ENCODE results near the gene AUNIP.

AUNIP gene

GRCh38 chr1:25806418-25806817, 52.8 kb downstream of the AUNIP start:
- DNase-seq: no peak

GRCh38 chr1:25805863-25806225, 53.4 kb downstream of the AUNIP start:
- no peak for DNase-seq

GRCh38 chr1:25804964-25805862, 54.0 kb downstream of the AUNIP start:
- no peak for DNase-seq

DNA sequence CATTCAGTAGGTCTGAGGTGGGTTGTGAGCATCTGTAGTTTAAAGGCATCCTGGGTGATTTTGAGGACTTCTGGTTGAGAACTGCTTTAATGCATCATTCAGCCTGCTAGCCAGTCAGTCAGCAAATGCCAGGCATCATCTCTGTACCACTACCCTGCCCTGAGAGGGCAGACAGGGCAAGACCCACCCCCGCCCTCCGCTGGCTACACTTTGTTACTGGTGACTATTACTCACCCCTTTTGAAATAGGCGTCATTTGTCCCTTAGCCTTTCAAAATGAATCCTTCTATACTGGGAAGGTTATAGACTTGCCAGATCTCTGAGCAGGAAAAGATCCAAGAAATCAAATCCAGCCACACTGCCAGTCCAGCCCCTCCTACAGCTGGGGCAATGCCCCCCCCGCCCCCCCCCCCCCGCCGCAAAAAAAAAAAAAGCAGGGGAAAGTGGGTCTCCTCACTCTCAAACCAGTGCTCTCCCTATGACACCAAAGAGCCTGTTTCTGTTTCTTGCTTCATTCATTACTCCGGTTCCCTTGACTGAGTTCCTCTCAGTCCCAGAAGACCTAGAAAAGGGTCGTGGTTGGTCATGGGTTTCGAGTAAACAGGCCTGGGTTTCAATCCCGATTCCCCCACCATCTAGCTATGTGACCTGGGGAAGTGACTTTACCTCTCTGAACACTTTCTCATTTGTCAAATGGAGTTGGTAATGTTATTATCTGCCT, 54.9 kb downstream of the AUNIP start:
- peak in 1 of 2 donors; percentile 46 for DNase-seq

DNA sequence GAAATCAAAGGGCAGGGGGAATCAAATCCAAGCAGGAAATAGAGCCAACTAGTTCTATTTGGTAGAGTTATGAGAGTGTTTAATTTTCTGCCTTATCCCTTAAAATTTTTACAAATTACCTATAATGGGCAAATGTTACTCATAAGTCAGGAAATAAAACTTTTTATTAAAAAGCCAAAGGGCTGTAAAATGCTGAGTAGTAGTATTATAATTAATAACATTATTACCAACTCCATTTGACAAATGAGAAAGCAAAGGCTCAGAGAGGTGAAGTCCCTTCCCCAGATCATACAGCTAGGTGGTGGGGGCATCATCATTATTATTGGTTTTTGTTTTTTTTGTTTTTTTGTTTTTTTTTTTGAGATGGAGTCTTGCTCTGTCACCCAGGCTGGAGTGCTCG, 55.9 kb downstream of the AUNIP start:
- DNase-seq: no peak

DNA sequence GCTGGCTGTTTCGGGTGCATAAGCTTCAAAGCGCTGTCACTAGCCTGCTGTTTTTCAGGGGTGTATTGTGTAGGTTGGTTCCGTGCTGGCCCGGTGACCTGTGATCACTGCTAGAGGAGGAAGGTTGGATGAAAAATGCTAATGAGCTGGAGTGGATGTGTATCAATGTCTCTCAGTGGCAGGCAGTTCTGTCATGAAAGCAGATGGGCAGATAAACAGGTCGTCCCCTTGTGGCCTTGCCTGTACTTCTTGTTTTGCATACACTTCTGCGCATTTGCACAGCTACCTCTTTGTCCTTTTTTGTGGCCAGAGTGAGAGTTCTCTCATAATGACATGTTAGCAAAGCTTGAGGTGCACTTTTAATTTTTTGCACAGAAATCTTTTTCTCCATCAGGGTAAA, 56.3 kb downstream of the AUNIP start:
- DNase-seq: no peak

GRCh38 chr1:25800703-25801377, 58.4 kb downstream of the AUNIP start:
- DNase-seq: no peak

- DNase-seq: peak; percentile 37 to 51
Measured at GRCh38 chr1:25799935-25800702, 59.1 kb downstream of the AUNIP start, which contains the start of gene SELENON. SELENON (plus strand) TSS chr1:25800193; CDS start chr1:25800231, 38 bp downstream.

GRCh38 chr1:25799352-25799934, 59.8 kb downstream of the AUNIP start:
- no peak for DNase-seq

DNA sequence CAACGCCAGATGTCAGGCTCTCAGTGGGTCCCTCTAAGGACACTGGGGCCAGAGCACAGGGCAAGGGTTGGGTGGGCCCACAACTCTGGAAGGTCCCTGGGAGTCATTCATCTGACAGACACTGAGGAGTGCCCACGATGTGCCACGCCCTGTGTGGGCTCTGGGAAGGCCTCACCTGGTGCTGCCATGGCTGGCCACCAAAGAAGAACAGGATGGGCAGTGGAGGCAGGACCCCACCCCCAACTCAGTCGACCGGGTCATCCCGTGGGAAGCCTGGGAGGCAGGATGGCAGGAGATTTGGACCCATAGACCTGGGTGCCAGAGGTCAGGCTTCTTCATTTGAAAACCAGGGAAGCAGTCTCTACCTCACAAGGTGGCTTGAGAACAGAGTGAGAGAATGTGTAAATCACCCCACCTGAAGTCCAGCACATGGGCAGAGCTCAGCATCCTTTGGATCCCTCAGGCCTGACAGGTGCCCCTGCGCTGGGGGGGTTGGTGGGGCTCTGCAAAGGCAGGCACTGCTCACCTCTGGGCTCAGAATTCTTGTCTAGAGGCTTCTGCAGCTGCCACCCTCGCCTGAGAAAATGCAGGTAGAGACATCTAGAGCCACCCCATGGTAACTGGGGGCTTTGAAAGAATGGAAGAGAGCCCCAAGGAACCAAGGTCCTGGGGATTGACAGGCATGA, 60.4 kb downstream of the AUNIP start:
- no peak for DNase-seq

- peak; percentile 54 to 64 for DNase-seq
Measured at GRCh38 chr1:25797939-25798338, 61.3 kb downstream of the AUNIP start.

DNA sequence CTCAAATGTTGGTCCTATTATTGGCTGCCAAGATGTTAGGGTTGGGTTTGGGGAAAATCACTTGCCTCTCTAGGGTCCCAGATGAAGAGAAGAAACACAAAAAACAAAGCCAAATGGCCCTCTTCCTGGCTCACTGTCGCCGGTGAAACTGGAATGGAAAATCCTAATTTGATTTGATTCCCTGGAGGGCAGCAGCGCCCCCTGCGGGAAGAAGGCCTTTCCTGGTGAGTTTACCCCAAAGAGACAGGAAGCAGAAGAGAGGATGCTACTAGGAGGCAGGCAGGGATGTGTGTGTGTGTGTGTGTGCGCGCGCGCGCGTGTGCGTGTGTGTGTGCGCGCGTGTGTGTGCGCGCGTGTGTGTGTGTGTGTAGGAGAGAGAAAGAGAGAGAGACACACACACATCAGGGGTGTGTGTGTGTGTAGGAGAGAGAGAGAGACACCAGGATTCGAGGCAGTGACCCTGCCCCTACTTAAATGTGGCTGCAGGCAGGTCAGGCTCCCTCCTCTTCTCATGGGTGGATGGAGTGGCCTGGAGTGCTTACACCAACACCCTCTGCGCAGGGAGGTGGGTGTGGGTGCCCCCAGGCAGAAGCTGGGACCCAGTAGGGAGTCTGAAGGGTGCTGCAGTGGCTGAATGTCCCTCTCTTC, 62.3 kb downstream of the AUNIP start:
- peak; percentile 92 to 95 for DNase-seq

DNA sequence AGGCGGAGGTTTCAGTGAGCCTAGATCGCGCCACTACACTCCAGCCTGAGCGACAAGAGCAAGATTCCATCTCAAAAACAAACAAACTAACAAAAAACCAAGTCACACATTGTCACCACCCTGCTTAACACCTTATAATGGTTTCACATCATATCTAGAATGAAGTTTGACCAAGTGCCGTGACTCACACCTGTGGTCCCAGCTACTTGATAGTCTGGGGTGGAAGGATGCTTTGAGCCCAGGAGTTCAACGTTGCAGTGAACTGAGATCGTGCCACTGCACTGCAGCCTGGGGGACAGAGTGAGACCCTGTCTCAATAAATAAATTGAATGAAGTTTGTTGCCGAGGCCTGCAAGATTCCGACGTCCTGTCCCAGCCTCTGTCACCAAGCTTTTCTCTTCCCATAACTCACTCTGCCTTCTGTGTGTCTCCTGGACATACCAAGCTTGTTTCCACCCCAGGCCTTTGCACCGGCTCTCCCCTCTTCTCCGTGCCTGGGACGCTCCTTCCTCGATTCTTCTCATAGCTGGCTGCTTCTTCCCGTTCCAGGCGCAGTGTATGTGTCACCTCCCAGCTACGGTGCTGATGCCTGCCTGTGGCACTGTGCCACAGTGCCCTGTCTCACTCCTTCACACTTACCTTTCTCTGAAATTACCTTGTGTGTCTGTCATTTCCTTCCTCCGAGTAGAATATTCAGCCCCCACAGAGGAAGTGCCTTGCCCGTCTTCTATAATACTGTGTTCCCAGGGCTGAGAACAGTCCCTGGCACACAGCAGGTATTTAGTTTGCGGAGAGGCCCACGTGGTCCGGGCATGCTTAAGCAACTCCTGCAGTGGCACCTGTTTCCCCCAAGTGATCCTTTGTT, 63.1 kb downstream of the AUNIP start:
- DNase-seq: peak in 1 of 2 donors; percentile 49

DNA sequence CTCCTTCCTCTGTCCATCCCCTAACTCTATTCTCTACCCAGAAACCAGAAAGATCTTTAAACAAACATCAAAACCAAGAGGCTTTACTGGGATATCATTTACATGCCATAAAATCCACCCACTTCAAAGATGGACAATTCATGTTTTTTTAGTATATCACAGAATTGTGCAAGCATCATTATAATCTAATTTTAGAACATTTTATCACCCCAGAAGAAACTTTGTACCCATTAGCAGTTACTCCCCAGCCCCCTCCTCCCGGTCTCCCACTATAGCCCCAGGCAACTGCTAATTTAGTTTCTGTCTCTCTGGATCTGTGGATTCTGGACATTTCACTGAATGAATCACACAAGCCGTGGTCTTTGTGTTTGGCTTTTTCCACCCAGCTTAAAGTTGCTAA, 64.0 kb downstream of the AUNIP start:
- no peak for DNase-seq

DNA sequence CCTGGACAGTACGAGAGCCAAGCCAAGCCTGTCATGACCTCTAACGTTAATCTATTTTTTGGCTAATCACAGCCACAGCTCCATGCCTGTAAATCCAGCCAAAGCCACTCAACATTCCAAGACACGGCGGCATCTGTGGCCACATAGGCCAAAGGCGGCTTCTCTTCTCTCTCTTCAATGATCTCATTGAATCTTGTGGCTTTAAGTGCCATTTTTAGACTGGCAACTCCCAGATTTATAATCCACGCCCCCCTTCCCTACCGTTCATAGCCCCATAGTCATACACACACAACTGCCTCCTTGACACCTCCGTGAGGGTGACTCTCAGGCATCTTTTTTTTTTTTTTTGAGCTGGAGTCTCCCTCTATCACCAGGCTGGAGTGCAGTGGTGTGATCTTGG, 64.9 kb downstream of the AUNIP start:
- no peak for DNase-seq

GRCh38 chr1:25793585-25794170, 65.6 kb downstream of the AUNIP start:
- DNase-seq: no peak

DNA sequence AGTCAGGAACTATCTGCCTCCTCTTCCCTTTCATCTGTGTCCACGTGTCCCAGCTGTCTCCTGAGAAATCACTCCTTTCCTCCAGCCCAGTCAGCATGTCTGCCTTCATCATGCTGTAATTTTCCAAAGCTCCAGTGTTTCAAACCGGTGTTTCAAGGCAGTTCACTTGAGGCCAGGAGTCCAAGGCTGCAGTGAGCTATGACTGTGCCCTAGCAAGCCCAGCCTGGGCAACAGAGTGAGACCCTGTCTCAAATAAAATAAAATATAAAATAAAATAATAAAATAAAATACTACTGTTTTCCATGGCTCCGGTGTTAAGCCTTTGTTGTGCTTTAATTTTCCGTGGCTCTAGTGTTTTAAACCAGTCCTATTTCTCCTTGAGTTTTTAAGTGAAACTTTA, 67.1 kb downstream of the AUNIP start:
- DNase-seq: no peak

DNA sequence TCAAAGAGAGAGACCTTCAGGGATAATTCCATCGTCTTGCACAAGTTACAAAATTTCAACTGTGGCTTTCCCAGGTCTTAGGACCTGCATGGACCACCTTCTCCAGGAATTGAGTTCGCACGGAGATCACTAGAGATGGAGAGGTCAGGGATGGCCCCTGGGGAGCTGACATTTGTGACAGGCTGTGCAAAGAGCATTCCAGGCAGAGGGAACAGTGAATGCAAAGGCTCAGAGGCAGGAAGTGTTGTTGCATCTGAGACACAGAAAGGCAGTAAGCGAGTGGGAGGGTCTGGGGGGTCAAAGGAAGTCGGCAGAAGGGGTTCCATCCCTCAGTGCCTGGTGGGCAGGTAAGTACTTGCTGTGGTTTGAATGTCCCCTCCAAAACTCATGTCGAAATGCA, 68.8 kb downstream of the AUNIP start:
- DNase-seq: no peak

DNA sequence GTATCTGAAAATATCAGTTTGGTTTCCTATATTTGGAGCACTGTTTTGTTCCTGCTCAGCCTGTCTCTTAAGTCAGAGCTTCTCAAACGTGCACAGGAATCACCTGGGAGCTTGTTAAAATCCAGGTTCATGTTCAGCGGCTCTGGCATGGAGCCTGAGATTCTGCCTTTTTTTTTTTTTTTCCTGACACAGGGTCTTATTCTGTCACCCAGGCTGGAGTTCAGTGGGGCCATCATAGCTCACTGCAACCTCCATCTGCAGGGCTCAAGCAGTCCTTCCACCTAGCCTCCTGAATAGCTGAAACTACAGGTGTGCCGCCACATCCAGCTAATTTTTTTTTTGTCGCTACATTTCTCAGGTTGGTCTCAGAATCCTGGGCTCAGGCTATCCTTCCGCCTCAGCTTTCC, 71.5 kb downstream of the AUNIP start:
- no peak for DNase-seq

Data from stimulated activated CD4-positive, alpha-beta T cell treated with anti-CD3 and anti-CD28 coated beads, Interleukin-2, amount 100 ng/mL, for 24 hours (primary cell).